ENCODE measurements around the gene MFRP. TPM values are rescaled to one million over a fixed set of nuclear protein-coding genes. Genes with fewer than 3 reads are reported as not detected.

MFRP gene
- total RNA-seq, 1 experiment from 2014 or later, result not detected

DNA sequence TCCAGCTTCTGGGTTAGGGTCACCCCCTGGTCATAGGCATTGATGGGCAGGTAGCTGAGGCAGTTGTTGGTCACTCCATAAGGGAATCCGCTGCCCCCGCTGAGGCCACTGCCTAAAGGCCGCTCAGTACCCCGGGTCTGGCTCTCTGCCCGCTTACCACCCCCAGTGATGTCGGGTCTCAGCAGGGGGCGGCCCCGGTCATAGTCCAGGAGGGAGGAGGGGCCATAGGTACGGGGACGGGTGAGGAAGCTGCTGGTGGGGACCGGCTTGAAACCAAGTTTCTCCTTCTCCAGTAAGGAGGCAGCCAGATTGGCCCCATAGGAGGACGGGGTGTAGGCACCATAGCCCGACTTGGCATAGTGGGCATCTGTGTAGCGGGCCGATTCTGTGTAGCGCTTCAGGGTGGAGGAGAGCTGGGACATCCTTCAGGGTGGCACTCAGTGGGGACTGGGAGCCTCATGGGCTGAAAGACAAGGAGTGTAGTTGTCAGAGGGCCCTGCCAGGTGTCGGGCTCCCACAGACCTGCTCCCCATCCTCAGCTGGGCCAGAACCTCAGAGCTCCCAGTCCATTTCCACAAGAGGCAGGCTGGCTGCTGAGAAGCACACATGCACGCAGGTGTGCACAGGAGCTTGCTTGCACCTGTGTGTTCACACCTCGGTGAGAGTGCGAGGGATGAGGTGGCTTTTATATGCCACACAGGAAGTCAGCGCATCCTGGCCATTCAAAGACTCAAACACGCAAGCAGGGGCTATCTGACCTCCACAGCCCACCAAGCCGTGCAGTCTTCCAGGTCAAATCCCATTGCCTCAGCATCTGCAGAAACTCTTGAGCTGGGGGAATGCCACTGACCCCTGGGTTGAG lies 26.8 kb upstream of the MFRP start:
- ATAC-seq (no peak), DNase-seq (ENCODE audit: low spot score) (no peak)
- Mint-ChIP-seq H3K36me3 (no peaks in the 10 kb centered on the region), H3K27ac (no peak overlapping the region), H3K4me3 (no peak overlapping the region), H3K4me1 (peaks cover 70% of the 10 kb centered on the region), H3K9me3 (no peaks in the 10 kb centered on the region), H3K27me3 (ENCODE audit: low read depth) (no peaks in the 10 kb centered on the region; the same call in 1 of the 2 replicates)
- POLR2A ChIA-PET, result interaction anchor here (1.7 kb wide), 1 partner anchor 35 kb away, joined by 4 read pairs; no protein-coding TSS in a partner anchor
- CTCF ChIA-PET, result interaction anchor here (0.5 to 12.9 kb wide), 27 partner anchors 8 to 463 kb away, joined by 3 to 262 read pairs (median 6); partner anchors contain the start of genes C1QTNF5, CBL, HINFP and MFRP
- no peak for TF ChIP-seq SOX15 (CRISPR knock-in tag; IDR thresholded peaks at IDR 0.05)
- TF ChIP-seq ZNF671 (CRISPR knock-in tag; IDR thresholded peaks at IDR 0.05), result no peak
- TF ChIP-seq, protein P1, sequence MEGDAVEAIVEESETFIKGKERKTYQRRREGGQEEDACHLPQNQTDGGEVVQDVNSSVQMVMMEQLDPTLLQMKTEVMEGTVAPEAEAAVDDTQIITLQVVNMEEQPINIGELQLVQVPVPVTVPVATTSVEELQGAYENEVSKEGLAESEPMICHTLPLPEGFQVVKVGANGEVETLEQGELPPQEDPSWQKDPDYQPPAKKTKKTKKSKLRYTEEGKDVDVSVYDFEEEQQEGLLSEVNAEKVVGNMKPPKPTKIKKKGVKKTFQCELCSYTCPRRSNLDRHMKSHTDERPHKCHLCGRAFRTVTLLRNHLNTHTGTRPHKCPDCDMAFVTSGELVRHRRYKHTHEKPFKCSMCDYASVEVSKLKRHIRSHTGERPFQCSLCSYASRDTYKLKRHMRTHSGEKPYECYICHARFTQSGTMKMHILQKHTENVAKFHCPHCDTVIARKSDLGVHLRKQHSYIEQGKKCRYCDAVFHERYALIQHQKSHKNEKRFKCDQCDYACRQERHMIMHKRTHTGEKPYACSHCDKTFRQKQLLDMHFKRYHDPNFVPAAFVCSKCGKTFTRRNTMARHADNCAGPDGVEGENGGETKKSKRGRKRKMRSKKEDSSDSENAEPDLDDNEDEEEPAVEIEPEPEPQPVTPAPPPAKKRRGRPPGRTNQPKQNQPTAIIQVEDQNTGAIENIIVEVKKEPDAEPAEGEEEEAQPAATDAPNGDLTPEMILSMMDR (IDR thresholded peaks at IDR 0.05), result no peak
- no peak for TF ChIP-seq ZNF232 (CRISPR knock-in tag; IDR thresholded peaks at IDR 0.05)
- no peak for TF ChIP-seq KAT7 (CRISPR knock-in tag; IDR thresholded peaks at IDR 0.05; ENCODE audit: borderline replicate concordance)
- no peak for TF ChIP-seq MYBL2 (CRISPR knock-in tag; IDR thresholded peaks at IDR 0.05)
- TF ChIP-seq FOXJ3 (CRISPR knock-in tag; IDR thresholded peaks at IDR 0.05; ENCODE audit: borderline replicate concordance), result no peak
- no peak for TF ChIP-seq HMGA2 (CRISPR knock-in tag; IDR thresholded peaks at IDR 0.05)
- TF ChIP-seq, protein P2, sequence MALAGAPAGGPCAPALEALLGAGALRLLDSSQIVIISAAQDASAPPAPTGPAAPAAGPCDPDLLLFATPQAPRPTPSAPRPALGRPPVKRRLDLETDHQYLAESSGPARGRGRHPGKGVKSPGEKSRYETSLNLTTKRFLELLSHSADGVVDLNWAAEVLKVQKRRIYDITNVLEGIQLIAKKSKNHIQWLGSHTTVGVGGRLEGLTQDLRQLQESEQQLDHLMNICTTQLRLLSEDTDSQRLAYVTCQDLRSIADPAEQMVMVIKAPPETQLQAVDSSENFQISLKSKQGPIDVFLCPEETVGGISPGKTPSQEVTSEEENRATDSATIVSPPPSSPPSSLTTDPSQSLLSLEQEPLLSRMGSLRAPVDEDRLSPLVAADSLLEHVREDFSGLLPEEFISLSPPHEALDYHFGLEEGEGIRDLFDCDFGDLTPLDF (CRISPR knock-in tag; IDR thresholded peaks at IDR 0.05), result no peak
- no peak for TF ChIP-seq RELA (CRISPR knock-in tag; IDR thresholded peaks at IDR 0.05; ENCODE audit: borderline replicate concordance)
- TF ChIP-seq, protein P3, sequence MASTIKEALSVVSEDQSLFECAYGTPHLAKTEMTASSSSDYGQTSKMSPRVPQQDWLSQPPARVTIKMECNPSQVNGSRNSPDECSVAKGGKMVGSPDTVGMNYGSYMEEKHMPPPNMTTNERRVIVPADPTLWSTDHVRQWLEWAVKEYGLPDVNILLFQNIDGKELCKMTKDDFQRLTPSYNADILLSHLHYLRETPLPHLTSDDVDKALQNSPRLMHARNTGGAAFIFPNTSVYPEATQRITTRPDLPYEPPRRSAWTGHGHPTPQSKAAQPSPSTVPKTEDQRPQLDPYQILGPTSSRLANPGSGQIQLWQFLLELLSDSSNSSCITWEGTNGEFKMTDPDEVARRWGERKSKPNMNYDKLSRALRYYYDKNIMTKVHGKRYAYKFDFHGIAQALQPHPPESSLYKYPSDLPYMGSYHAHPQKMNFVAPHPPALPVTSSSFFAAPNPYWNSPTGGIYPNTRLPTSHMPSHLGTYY (CRISPR knock-in tag; IDR thresholded peaks at IDR 0.05), result no peak
- TF ChIP-seq EMX1 (CRISPR knock-in tag; IDR thresholded peaks at IDR 0.05), result no peak
- no peak for TF ChIP-seq GABPB1 (CRISPR knock-in tag; IDR thresholded peaks at IDR 0.05)
- TF ChIP-seq ZNF317 (CRISPR knock-in tag; IDR thresholded peaks at IDR 0.05; ENCODE audit: borderline replicate concordance, low read depth), result no peak

GRCh38 chr11:119372260-119373058 lies 26.0 kb upstream of the MFRP start:
- no peak overlapping the region for H3K4me3 Mint-ChIP-seq
- ATAC-seq (no peak), DNase-seq (ENCODE audit: low spot score) (no peak)
- no peak overlapping the region for H3K27ac Mint-ChIP-seq
- TF ChIP-seq, protein P4, sequence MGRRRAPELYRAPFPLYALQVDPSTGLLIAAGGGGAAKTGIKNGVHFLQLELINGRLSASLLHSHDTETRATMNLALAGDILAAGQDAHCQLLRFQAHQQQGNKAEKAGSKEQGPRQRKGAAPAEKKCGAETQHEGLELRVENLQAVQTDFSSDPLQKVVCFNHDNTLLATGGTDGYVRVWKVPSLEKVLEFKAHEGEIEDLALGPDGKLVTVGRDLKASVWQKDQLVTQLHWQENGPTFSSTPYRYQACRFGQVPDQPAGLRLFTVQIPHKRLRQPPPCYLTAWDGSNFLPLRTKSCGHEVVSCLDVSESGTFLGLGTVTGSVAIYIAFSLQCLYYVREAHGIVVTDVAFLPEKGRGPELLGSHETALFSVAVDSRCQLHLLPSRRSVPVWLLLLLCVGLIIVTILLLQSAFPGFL (CRISPR knock-in tag; IDR thresholded peaks at IDR 0.05; ENCODE audit: borderline replicate concordance), result no peak
- ChIA-PET POLR2A (no interaction called here), CTCF (interaction anchor here (1.0 to 12.9 kb wide), 10 partner anchors 9 to 228 kb away, joined by 3 to 262 read pairs (median 38); partner anchors contain the start of genes C1QTNF5, MFRP and USP2)
- H3K9me3 Mint-ChIP-seq, result no peaks in the 10 kb centered on the region
- H3K4me1 Mint-ChIP-seq, result peaks cover 69% of the 10 kb centered on the region
- H3K27me3 Mint-ChIP-seq (ENCODE audit: low read depth), result no peaks in the 10 kb centered on the region; the same call in 1 of the 2 replicates
- no peaks in the 10 kb centered on the region for H3K36me3 Mint-ChIP-seq
